A673 (cell line): ENCODE results near the gene CHST15. TPM values are rescaled to one million over a fixed set of nuclear protein-coding genes. Genes with fewer than 3 reads are reported as not detected.

Experiments used
- BruUV-seq: library from RNA; stranded (reverse); fragments of 400-500 nt; replicated peaks from 2 replicates; lab custom pipeline; 2021; lab: Mats Ljungman, UMichigan
- CTCF ChIA-PET: fragments of 300-600 bp; sonication (Branson Sonifier 250); formaldehyde crosslinking; loops from one replicate; lab custom pipeline; 2022; ENCODE audit warnings: antibody characterized with exemption; lab: Charles Lee
- POLR2A ChIA-PET: fragments of 300-600 bp; sonication (Branson Sonifier 250); formaldehyde crosslinking; loops from one replicate; lab custom pipeline; 2022; ENCODE audit warnings: antibody characterized with exemption; ENCODE audit not compliant: low non-redundant PET; lab: Charles Lee
- DNase-seq: peaks from one replicate; pipeline ENCODE4 v3.0.0-alpha.2; 2015; ENCODE audit warnings: low spot score
- H3K27ac ChIP-seq: fragments of 200-600 bp; sonication (generic); 2 replicates; pipeline ENCODE4 v1.5.1; 2016; ENCODE audit warnings: mixed run types, low read depth, mild to moderate bottlenecking, mixed read lengths, antibody characterized with exemption, low read length; ENCODE audit not compliant: poor library complexity, severe bottlenecking
- H3K27me3 ChIP-seq: fragments of 200-600 bp; sonication (generic); replicated peaks from 2 replicates; pipeline ENCODE4 v1.6.1; 2017; ENCODE audit warnings: mixed run types, low read depth, mild to moderate bottlenecking, mixed read lengths, antibody characterized with exemption, low read length; ENCODE audit not compliant: insufficient read depth, poor library complexity
- H3K36me3 ChIP-seq: fragments of 200-600 bp; sonication (generic); 2 replicates; pipeline ENCODE4 v1.6.1; 2016; ENCODE audit warnings: mixed run types, mild to moderate bottlenecking, mixed read lengths, antibody characterized with exemption, low read length; ENCODE audit not compliant: insufficient read depth, poor library complexity, severe bottlenecking
- H3K4me1 ChIP-seq: fragments of 200-600 bp; sonication (generic); 2 replicates; pipeline ENCODE4 v1.6.1; 2017; ENCODE audit warnings: mixed run types, mild to moderate bottlenecking, mixed read lengths, antibody characterized with exemption, low read length; ENCODE audit not compliant: insufficient read depth, poor library complexity, severe bottlenecking
- H3K4me3 ChIP-seq: fragments of 200-600 bp; sonication (generic); 2 replicates; pipeline ENCODE4 v1.5.1; 2016; ENCODE audit warnings: low read depth, mixed run types, mild to moderate bottlenecking, mixed read lengths, low read length; ENCODE audit not compliant: poor library complexity, severe bottlenecking
- H3K9me3 ChIP-seq: fragments of 200-600 bp; sonication (generic); 2 replicates; pipeline ENCODE4 v1.6.1; 2016; ENCODE audit warnings: mixed run types, low read depth, mild to moderate bottlenecking, mixed read lengths, antibody characterized with exemption, low read length; ENCODE audit not compliant: poor library complexity, severe bottlenecking
- CTCF ChIP-seq: fragments of 300-800, 200-600 bp; sonication (generic); conservative IDR thresholded peaks from 2 replicates; pipeline ENCODE4 v1.5.1; 2017; ENCODE audit warnings: low read depth, mild to moderate bottlenecking, antibody characterized with exemption, low read length, moderate library complexity, mixed read lengths
- EZH2 ChIP-seq: fragments of 200-600 bp; sonication (generic); IDR thresholded peaks from 2 replicates; pipeline ENCODE4 v1.6.1; 2017; ENCODE audit warnings: borderline replicate concordance, low read depth, mild to moderate bottlenecking, mixed read lengths, antibody characterized with exemption, low read length; ENCODE audit not compliant: poor library complexity, severe bottlenecking
- intact Hi-C: fragments of 100-400 bp; cut with micrococcal nuclease; formaldehyde crosslinking; loops from one replicate; pipeline ENCODE4 v1.10.0; 2022; ENCODE audit not compliant: unreplicated experiment
- total RNA-seq: library from RNA; stranded (reverse); gene quantifications from 2 replicates; pipeline ENCODE4 v1.2.3, GENCODE V29; 2021

The CHST15 gene
- total RNA-seq, 1 experiment from 2014 or later: 1.7 TPM

DNA sequence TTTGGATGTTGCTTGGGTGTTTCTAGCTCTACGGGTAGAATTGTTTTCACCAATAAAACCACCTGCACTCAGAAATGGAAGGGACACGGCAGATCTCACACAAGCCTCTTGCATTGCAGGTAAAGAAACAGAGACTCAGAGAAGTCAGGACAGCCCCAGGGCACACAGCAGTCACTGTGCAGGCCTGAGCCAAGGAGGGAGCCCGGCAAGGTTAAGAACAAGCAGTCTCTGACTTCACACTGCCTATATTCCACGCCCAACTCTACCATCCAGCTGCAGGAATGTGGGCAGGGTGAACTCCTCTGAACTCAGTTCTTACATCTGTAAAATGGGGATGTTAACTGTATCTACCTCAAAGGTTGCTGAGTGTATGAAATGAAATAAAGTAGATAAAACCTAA lies 15.4 kb downstream of the CHST15 start:
- no peak for TF ChIP-seq CTCF

GRCh38 chr10:124077208-124077993 lies 16.0 kb downstream of the CHST15 start:
- BruUV-seq: no TSS peak
- Histone ChIP-seq H3K27me3 (no peaks in the 10 kb centered on the region), H3K4me1 (peaks cover 7% of the 10 kb centered on the region), H3K36me3 (no peaks in the 10 kb centered on the region), H3K27ac (no peak overlapping the region), H3K4me3 (no peak overlapping the region), H3K9me3 (no peaks in the 10 kb centered on the region)
- peak; percentile 23 for DNase-seq
- ChIA-PET POLR2A (interaction anchor here (0.7 kb wide), 1 partner anchor 566 kb away, joined by 3 read pairs; no protein-coding TSS in a partner anchor), CTCF (no interaction called here)
- intact Hi-C loops: no loop called here
- TF ChIP-seq CTCF (no peak), EZH2 (no peak)

More for the DNA sequence above, 15.4 kb downstream of the CHST15 start:
- H3K4me1 ChIP-seq: peaks cover 7% of the 10 kb centered on the region
- DNase-seq: no peak
- no peak overlapping the region for H3K4me3 ChIP-seq
- intact Hi-C loops: no loop called here
- H3K27ac ChIP-seq: no peak overlapping the region
- ChIA-PET POLR2A (no interaction called here), CTCF (no interaction called here)
- H3K27me3 ChIP-seq: no peaks in the 10 kb centered on the region
- no peaks in the 10 kb centered on the region for H3K9me3 ChIP-seq
- BruUV-seq: no TSS peak
- no peaks in the 10 kb centered on the region for H3K36me3 ChIP-seq

DNA sequence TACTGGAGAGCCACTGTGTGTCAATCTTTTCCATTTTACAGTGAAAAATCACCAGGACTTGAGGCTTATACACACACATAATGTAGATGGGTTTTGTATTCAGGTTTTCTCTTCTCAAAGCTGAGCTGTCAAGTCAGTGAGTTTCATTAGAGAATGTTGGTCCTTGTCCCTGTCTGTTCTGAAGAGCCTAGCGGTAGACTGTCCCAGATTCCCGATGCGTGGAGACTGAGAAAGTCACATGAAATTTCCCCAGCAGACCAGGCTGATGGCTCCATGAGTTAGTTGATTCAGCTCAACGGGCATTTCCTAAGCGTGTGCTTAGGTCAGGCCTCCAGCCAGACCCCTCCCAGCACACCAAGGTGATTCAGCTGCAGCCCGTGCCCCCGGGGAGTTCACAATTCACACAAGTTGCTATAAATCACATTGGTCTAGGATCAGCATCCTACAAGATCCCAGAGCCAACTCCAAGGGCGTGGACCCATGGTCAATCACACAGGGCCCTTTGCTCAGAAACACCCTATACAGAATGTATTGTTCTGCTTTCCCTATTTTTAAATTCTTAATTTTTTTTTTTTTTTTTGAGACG lies 17.2 kb downstream of the CHST15 start:
- no peaks in the 10 kb centered on the region for H3K36me3 ChIP-seq
- ChIA-PET CTCF (no interaction called here), POLR2A (interaction anchor here (0.6 kb wide), 1 partner anchor 177 kb away, joined by 3 read pairs; no protein-coding TSS in a partner anchor)
- no TSS peak for BruUV-seq
- no peak overlapping the region for H3K27ac ChIP-seq
- no peaks in the 10 kb centered on the region for H3K9me3 ChIP-seq
- H3K4me3 ChIP-seq: no peak overlapping the region
- H3K27me3 ChIP-seq: no peaks in the 10 kb centered on the region
- TF ChIP-seq EZH2 (no peak), CTCF (no peak)
- H3K4me1 ChIP-seq: peaks cover 7% of the 10 kb centered on the region
- intact Hi-C loops: no loop called here
- no peak for DNase-seq
